ENCODE measurements around the gene DYDC2.

DNA sequence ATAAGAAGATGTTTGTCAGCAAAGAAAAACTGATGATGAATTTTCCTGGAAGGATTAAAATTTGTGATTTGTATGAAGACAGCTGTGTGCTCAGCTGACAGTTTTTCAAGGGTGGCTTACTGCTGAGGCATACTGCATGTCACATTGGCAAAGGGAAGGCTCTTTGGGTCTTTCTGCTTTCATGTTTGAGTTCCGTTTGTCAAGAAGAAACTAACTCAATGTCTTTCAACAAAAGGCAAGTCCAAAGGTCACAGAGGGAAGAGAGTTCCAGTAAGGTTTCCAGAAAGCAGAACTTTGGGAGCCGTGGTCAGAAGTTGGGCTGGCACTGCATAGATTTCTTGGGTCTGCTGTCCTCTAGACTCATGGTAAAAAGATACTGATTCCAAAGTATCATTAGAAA is 16.9 kb downstream of the DYDC2 start:
- TF ChIP-seq, protein P1, sequence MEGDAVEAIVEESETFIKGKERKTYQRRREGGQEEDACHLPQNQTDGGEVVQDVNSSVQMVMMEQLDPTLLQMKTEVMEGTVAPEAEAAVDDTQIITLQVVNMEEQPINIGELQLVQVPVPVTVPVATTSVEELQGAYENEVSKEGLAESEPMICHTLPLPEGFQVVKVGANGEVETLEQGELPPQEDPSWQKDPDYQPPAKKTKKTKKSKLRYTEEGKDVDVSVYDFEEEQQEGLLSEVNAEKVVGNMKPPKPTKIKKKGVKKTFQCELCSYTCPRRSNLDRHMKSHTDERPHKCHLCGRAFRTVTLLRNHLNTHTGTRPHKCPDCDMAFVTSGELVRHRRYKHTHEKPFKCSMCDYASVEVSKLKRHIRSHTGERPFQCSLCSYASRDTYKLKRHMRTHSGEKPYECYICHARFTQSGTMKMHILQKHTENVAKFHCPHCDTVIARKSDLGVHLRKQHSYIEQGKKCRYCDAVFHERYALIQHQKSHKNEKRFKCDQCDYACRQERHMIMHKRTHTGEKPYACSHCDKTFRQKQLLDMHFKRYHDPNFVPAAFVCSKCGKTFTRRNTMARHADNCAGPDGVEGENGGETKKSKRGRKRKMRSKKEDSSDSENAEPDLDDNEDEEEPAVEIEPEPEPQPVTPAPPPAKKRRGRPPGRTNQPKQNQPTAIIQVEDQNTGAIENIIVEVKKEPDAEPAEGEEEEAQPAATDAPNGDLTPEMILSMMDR (IDR thresholded peaks at IDR 0.05) = no peak
- TF ChIP-seq ZFX (IDR thresholded peaks at IDR 0.05; ENCODE audit: borderline replicate concordance) = no peak

All from 22Rv1 (cell line).